ENCODE data around the gene LRRN4.

DNA sequence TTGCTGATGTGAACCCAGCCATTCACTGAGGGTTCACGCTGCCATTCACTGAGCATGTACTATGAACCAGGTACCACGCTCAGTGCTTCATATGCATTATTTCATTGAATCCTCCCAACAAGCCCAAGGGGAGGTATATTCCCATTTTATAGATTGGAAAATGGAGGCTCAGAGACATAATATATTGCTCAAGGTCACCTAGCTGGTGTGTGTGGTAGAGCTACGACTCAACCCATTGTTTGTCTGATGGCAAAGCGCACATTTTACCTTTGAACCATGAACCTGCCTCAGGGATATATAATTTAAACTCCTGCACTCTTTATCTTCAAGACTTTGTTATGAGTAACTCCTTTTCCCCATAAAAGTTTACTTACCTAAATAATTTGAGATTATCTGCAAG is 40.7 kb upstream of the LRRN4 start:
- TF ChIP-seq CTCF (IDR thresholded peaks at IDR 0.05), result no peak
- no peak for TF ChIP-seq POLR2A (IDR thresholded peaks at IDR 0.05)

All from lower leg skin (tissue), 3 donors.